HFF-Myc (cell line): ENCODE data around the gene ATIC.

Source experiments
- DNase-seq: peaks from one replicate; pipeline ENCODE4 v3.0.0-alpha.2; 2011; ENCODE audit warnings: low read depth; ENCODE audit errors: extremely low read depth
- H3K4me3 ChIP-seq: replicated peaks from 2 replicates; pipeline ENCODE4 v1.5.1; 2011; ENCODE audit warnings: low read depth, mild to moderate bottlenecking, control low read depth, low read length
- TF ChIP-seq, protein P1 (sequence below): IDR thresholded peaks from 2 replicates; pipeline ENCODE4 v1.5.1; 2012; ENCODE audit warnings: mild to moderate bottlenecking, low read depth, low read length, control low read depth; ENCODE audit errors: missing control alignments

ATIC gene

DNA sequence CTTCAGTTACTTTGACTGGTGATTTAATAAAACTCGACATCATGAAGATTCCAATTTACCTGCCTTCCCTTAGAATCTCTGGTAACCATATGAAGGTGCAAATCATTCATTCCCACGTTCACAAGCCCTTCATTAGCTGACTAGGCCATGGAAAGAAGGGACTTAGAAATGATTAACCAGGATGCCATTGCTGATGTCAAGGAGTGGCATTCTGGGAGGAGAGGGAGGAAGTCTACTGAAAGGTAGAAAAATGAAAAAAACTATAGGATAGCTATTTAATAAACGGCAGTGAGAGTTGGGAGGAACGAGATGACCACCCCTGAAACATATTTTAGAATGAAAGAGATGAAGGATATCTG, 1.4 kb downstream of the ATIC start:
- H3K4me3 ChIP-seq: peak overlapping the region; percentile 73
- TF ChIP-seq, protein P1, sequence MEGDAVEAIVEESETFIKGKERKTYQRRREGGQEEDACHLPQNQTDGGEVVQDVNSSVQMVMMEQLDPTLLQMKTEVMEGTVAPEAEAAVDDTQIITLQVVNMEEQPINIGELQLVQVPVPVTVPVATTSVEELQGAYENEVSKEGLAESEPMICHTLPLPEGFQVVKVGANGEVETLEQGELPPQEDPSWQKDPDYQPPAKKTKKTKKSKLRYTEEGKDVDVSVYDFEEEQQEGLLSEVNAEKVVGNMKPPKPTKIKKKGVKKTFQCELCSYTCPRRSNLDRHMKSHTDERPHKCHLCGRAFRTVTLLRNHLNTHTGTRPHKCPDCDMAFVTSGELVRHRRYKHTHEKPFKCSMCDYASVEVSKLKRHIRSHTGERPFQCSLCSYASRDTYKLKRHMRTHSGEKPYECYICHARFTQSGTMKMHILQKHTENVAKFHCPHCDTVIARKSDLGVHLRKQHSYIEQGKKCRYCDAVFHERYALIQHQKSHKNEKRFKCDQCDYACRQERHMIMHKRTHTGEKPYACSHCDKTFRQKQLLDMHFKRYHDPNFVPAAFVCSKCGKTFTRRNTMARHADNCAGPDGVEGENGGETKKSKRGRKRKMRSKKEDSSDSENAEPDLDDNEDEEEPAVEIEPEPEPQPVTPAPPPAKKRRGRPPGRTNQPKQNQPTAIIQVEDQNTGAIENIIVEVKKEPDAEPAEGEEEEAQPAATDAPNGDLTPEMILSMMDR: no peak
- no peak for DNase-seq

DNA sequence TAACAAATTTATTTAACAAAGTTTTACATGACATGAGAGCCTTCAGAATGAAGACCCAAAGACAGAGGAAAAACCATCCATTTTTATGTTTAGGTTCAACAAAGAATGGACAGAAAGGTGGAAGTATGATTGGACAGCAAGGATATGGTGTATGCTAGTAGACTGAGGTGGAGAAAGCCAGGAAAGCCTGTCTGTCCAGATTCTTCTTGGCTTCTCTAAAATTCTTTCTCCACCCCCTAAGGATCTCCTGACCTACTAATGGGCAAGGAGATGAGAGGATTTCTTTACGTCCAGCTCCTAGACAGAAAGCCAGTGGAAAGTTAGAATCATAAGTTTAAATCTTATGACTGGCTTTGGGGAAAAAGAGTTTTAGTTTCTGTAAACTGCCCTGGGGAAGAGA, 3.0 kb downstream of the ATIC start:
- H3K4me3 ChIP-seq: no peak overlapping the region
- TF ChIP-seq, protein P1: no peak
- no peak for DNase-seq

DNA sequence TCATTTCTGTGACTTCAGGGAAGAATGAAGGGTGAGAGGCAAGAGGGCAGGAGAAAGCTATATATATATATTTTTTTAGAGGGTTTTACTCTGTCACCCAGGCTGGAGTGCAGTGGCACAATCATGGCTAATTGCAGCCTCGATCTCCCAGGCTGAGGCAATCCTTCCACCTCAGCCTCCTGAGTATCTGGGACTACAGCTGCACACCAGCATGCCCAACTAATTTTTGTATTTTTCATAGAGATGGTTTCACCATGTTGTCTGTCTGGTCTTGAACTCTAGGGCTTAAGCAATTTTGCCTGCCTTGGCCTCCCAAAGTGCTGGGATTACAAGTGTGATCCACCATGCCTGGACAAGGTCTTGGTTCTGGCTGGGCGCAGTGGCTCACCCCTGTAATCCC, 3.4 kb downstream of the ATIC start:
- H3K4me3 ChIP-seq: no peak overlapping the region
- TF ChIP-seq, protein P1: no peak

DNA sequence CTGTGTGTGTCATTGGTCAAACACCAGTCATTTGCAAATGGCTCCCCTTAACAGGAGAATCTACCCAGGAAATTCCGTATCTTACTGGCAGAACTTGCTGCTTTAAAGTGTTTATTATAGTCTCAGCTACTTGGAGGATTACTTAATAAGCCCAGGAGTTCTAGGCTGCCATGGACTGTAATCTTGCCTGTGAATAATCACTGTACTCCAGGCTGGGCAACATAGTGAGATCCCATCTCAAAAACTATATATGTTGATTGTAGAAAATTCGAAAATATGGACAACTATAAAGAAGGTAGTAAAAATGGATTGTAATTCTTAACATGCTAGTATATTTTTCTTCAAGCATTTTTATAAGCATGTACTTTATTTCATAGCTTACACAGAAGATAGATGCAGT, 4.5 kb downstream of the ATIC start:
- no peak for DNase-seq
- TF ChIP-seq, protein P1: no peak
- H3K4me3 ChIP-seq: no peak overlapping the region

More for the DNA sequence above, 3.4 kb downstream of the ATIC start:
- DNase-seq: no peak

DNA sequence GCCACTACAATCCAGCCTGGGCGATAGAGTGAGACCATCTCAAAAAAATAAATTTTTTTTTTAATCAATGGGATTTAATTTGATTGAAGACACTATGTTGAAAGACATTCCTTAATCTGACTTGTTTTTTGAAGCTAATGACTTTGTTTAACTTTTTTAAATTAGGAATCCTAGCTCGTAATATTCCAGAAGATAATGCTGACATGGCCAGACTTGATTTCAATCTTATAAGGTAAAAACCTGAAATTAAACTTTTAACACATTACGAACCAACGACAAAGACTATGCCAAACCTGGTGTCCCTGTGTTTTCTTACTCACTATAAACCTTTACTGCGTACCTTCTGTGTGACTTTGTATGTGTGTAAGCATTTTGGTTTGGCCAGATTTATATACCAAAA, 7.6 kb downstream of the ATIC start:
- TF ChIP-seq, protein P1: no peak
- H3K4me3 ChIP-seq: no peak overlapping the region
- DNase-seq: no peak

DNA sequence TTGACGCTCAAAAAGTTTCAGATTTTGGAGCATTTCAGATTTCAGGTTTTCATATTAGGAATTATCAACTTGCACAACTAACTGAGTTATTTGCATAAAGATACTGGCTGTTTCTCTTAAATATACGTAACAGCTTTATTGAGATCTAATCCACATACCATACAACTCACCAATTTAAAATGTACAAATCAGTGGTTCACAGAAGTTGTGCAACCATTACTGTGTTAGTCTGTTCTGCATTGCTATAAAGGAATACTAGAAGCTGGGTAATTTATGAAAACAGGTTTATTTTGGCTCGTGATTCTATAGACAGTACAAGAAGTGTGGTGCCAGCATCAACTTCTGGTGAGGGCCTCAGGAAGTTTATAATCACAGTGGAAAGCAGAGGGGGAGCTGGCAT, 8.2 kb downstream of the ATIC start:
- no peak for DNase-seq
- TF ChIP-seq, protein P1: no peak
- no peak overlapping the region for H3K4me3 ChIP-seq

DNA sequence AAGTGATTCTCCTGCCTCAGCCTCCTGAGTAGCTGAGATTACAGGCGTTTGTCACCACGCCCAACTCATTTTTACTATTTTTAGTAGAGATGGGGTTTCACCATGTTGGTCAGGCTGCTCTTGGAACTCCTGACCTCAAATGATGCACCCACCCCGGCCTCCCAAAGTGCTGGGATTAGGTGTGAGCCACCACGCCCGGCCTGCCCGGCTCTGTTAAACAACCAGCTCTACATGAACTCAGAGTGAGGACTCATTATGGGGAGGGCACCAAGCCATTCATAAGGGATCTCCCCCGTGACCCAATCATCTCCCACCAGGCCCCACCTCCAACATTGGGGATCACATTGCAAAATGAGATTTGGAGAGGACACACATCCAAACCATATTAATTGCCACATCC, 8.8 kb downstream of the ATIC start:
- no peak overlapping the region for H3K4me3 ChIP-seq
- DNase-seq: no peak
- TF ChIP-seq, protein P1: no peak
